Fibroblast of skin of abdomen (primary cell): ENCODE results near the gene SIRT5.

Experiments used
- DNase-seq: peaks from one replicate; pipeline ENCODE4 v3.0.0-alpha.2; 2013

Gene SIRT5

DNA sequence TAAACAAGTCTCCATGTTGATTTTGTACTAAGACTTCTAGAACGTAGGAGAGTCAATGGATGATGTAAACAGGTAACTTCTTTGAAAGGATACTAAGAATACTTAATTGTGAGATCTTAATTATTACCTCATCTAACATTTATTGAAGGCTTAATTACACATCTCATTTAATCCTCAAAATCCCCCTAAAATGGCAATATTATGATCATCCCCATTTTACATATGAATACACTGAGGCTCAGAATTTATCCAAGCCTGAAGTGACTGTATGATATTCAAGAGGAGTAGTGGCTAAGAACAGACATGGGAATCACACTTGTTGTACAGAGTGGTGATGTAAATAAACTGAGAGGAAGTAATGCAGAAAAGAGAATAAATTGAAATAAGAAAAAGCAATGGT, 63.6 kb downstream of the SIRT5 start:
- DNase-seq, result no peak

DNA sequence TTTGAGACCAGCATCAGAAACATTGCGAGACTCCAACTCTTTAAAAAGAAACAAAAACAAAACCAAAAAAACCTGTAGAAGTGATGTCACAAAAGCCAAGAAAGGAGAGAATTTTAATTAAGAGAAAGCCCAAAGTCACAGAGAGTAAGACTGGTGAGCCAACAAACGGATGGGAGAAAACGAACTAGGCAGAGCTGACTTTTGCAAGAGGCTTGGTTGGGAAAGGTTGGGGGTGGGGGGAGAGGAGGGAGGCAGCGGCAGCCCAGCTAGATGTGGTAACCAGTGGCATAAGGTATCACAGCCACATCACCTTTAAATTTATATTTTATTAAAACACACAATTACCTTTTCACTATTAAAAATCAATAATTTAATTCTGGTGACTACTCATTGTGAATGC, 64.2 kb downstream of the SIRT5 start:
- no peak for DNase-seq

DNA sequence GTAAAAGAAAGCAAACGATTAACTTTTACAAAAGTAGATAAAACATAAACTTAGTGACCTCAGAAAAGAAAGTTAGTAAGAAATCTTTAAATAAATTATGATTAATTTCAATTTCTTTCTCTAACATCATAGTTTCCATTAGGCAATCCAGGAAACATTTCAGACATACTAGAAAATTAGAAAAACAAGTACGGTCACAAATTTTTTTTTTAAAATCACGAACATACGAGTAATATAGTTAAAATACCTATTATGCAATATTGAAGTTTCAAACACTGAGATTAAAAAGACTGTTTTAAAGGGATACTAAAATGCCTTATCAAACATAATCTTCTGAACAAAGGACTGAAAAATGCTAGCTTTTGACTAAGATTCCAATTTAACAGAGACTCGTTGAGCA, 66.9 kb downstream of the SIRT5 start:
- DNase-seq, result peak; percentile 5

DNA sequence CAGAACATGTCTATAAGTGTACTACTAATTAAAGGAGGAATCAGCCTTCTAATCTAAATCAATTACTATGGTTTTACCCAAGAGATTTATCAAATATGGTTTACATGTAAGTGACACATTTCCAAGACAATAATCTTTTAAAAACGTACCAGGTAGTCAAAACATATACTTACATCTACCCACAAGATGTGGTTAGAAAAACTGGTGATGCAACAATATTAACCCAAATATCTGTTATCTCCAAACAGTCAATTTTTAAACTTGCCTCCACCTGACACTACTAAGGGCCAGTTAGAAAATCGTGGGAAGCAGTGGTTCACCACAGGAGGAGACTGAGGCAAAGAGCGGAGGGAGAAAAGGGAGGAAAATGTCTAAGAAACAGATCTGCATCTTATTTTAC, 68.7 kb downstream of the SIRT5 start:
- DNase-seq, result no peak

DNA sequence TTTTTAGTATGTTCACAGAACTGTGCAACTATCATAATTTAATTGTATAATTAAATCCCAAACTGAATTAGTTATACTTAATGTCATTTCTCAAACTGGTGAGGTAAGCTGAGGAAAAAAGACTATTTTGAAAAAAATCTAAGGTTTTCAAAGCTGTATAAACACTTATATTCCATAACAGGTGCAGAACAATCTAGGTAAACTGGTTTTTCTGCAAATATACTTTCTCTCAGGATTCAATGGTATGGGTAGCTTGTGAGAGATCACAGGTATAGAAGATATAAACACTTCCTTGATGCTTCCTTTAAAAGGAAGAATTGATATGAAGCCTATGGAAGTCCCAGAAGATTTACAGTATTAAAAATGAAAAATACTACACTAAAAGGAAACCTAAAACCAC, 74.4 kb downstream of the SIRT5 start:
- DNase-seq, result no peak

DNA sequence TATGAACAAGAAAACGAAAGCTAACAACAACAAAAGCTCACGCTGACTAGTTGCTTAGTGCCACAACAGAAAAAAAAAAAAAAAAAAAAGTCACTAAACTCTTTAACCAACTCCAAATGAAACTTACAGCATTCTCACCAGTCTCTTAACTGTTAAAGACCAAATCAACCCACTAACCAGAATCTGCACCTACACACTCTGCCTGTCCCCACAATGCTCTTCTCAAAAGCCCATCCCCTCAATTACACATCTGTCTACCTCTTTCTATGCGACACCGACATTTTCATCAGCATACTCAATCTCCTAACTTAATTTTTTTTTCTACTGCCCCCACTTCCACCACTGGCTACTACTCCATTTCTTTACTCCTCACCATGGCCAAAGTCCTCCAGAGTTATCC, 75.0 kb downstream of the SIRT5 start:
- DNase-seq, result no peak

DNA sequence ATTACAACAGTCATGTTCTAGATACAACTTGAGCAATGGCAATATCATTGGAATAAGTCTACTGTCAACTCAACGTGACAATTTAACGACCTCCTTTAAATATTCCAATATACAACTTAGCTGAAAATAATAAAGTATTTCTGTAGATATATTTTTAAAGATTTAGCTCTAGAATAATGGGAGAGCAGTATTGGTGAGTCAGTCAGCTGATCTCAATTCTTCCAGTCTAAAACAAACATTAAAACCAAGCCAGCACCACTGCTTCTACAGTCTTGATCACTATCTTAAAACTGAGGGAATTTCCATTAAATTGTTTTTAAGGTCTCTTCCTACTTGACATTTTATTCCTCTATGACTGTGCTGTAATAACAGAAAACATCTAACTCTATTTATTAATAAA, 78.9 kb downstream of the SIRT5 start:
- no peak for DNase-seq

DNA sequence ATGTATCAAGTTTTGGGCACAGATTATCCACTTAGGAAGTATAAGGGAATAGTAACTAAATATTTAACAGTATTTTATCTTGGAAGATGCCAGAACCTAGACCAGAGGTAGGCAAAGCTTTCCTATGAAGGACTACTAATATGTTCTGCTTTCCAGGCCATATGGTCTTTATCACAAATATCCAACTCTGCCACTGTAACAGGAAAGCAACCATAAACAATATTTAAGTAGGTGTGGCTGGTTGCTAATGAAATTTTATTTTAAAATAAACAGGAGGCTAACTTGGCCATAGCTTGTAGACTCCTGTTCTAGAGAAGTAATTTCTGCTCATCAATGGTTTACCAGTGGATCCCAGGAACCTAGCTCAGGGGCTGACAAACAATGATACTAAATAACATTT, 80.1 kb downstream of the SIRT5 start:
- no peak for DNase-seq

DNA sequence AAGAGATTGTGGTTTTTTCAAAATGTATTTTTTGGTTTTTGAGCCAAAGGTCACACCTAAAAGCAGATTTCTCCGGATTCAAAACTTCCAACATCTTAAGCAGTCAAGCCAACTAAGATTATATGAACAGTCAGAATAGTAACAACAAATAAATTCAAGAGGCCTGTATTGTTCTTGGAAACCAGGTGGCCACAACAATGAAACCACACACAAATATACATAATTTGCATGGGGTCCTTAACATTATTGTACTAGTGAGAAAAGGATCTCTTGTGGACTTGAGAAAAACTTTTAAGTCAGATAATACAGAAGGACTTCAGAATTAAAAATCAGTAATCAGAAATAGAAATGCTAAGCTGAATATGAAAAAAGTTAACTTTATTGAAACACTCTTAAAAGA, 81.3 kb downstream of the SIRT5 start:
- no peak for DNase-seq

DNA sequence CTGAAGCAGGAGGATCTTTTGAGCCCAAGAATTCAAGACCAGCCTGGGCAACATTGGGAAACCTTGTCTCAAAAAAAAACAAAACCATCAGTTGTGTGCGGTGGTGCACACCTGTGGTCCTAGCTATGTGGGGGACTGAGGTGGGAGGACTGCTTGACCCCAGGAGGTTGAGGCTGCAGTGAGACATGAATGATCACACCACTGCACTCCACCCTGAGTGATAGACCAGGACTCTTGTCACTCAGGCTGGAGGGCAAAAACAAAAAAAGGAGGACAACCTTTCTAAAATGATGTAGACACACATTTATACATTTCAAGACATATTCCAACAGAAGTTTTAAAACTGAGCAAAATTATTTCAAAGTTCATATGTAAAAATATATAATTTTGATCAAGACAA, 85.9 kb downstream of the SIRT5 start:
- DNase-seq, result no peak

DNA sequence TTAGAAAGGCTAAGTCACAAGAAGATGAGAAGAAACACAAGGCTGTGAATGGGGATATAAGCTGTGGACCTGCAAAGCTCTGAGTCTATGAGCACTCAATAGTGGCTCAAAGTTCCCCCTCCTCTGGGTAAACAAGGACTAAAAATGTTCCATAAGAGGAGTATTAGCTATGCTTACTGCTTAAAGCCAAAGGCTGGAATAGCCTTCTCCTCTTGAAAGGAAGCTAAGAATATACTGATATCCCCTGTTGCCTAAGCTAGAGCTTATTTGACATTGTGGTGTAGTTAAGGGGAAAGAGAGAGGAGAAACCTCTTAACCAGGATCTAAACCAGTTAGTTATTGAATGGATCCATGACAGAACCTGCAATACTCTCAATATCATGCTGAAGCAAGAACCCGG, 86.5 kb downstream of the SIRT5 start:
- DNase-seq, result no peak

DNA sequence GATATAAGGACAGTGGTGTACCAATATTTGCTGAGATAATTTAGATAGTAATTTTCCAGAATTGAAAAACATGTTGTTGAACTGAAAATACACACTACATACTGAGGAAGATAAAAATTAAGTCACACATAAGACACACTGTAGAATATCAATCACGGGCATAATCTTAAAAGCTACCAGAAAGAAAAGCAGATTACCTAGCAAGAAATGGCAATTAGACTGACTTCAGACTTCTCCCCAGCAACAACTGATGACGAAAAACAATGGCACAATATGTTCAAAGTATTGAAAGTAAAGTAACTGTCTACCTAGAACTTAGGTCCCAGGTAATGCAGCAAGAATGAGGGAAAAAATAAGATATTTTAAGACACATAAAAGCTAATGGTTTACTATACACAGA, 87.2 kb downstream of the SIRT5 start:
- DNase-seq, result no peak

DNA sequence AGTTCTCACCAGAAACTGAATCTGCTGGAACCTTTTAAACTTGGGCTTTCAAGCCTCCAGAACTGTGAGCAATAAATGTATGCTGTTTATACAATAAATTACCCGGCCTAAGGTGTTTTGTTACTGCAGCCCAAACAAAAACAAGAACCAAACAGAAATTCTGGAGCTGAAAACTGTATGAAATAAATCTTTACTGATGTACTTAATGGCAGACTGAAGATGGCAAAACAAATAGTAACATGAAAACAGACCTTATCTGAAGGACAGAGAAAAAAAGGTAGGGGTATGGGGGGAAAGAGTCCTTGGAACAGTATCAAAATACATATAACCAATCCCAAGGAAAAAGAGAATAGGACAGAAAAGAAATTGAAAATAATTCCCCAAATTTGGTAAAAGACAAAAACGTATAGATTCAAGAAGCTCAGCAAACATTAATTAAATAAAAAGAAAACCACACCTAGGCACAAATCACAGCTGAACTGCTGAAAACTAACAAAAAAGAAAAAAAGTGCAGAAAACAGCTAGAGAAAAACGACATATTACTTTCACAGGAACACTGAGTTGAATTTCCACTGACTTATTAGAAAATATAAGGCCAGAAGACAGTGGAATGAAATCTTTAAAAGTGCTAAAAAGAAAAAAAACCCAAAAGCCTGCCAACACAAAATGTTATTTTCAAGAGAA, 88.4 kb downstream of the SIRT5 start:
- no peak for DNase-seq

DNA sequence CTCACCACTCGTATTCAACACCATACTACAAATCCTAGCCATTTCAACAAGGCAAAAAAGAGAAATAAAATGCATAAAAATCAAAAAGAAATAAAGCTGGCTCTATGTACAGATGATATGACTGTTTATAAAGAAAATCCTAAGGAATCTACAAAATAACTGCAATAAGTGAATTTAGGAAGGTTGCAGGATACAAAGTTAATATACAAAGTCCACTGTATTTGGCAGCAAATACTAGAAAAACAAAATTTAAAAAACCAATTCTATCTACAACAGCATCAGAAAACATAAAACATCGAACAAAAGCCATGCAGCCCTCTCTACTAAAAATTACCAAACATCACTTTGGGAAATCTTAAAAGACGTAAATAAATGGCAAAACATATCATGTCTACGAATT, 89.6 kb downstream of the SIRT5 start:
- no peak for DNase-seq
